PFSK-1 (cell line): ENCODE measurements around the gene GCM1.

Source experiments
- POLR2AphosphoS5 ChIP-seq: IDR thresholded peaks from 2 replicates; pipeline ENCODE4 v1.6.1; 2012; ENCODE audit warnings: low read depth, mild to moderate bottlenecking, control low read depth, low read length, moderate library complexity
- TAF1 ChIP-seq: IDR thresholded peaks from 2 replicates; pipeline ENCODE4 v1.6.1; 2012; ENCODE audit warnings: low read length, control low read depth, borderline replicate concordance; ENCODE audit not compliant: insufficient read depth

- TF ChIP-seq TAF1 (no peak), POLR2AphosphoS5 (no peak)
These were observed 32.9 kb downstream of the GCM1 start for GRCh38 chr6:53115741-53116140.
